Vagina (tissue), 2 donors: ENCODE data around the gene RALGAPA2.

Experiments used
- CTCF ChIP-seq, 3 experiments: fragments of 450-650 bp in 2 of 3; fragments of 200-600 bp in 1 of 3; sonication (generic) in 1 of 3; IDR thresholded peaks; one replicate each; pipeline ENCODE4 v1.5.1; 2017 to 2019; ENCODE audit warnings: antibody characterized with exemption in 3 of 3, mild to moderate bottlenecking in 2 of 3, moderate library complexity in 2 of 3
- POLR2AphosphoS5 ChIP-seq, 2 donors: sonication (generic); formaldehyde crosslinking; IDR thresholded peaks; one replicate each; pipeline ENCODE4 v1.9.0; 2017; ENCODE audit warnings: antibody characterized with exemption in 2 of 2, mild to moderate bottlenecking in 2 of 2, low read depth in 1 of 2; ENCODE audit not compliant: insufficient read depth in 1 of 2

DNA sequence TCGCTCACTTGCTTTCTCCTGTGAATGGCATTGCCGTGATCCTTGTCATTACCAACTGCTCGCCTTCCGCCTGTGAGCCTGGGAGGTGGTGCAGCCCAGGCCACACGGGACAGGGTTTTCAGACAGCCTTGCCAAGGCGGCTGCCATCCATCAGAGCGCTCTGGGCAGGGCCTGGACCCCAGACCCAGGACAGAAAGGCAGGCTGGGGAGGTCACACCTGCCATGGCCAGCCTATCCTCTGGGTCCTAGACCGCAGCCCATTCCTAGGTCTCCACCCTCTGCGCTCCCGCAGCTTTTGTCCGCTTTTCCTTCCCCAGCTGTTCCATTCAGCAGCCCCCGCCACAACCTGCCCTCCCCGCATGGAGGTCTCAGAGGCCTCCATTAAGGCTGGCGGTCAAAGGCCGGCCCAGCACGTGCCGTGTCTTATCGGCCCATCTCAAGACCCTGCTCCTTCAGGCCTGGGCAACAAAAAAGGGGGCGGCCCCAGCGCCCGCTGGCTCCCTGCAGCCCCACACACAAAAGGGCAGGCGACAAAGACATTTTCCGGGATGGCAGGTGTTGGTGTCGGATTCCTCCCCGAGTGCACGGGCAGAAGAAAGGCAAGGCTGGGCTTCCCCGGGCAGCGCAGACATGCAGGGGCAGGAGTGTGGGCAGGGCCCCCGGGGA lies 316.4 kb downstream of the RALGAPA2 start:
- no peak for TF ChIP-seq POLR2AphosphoS5 (IDR thresholded peaks at IDR 0.05; ENCODE audit: insufficient read depth in 1 of 2, low read depth in 1 of 2)
- TF ChIP-seq CTCF (IDR thresholded peaks at IDR 0.05) = no peak
